ENCODE measurements around the gene DAW1. TPM values are rescaled to one million over a fixed set of nuclear protein-coding genes. Genes with fewer than 3 reads are reported as not detected.

DAW1 gene
- polyA plus RNA-seq, 1 of the 3 experiments (the other 2 are of a cell fraction): 1.2 TPM

GRCh38 chr2:227888289-227888688 is 16.9 kb downstream of the DAW1 start:
- Histone ChIP-seq H3K9me2 (no peaks in the 10 kb centered on the region), H4K20me1 (ENCODE audit: insufficient read depth) (no peaks in the 10 kb centered on the region), H3K4me3 (ENCODE audit: low read depth in 2 of 2, low read length in 1 of 2) (no peak overlapping the region), H2AFZ (ENCODE audit: low read depth) (0 out of 2 replicates have a peak overlapping the region, but pooled peaks have one; percentile 55), H3K27ac (ENCODE audit: low read depth in 2 of 2, low read length in 1 of 2) (no peak overlapping the region), H3K4me1 (ENCODE audit: control insufficient read depth in 1 of 2, insufficient read depth in 2 of 2, low read depth in 1 of 2, low read length in 1 of 2) (peaks cover 0 to 6% of the 10 kb centered on the region in 2 experiments; a peak in 1 of 4 replicates), H3K4me2 (no peak overlapping the region), H3K9ac (no peak overlapping the region), H3K79me2 (ENCODE audit: insufficient read depth) (no peaks in the 10 kb centered on the region), H3K9me3 (no peaks in the 10 kb centered on the region), H3K27me3 (ENCODE audit: insufficient read depth) (no peaks in the 10 kb centered on the region), H3K36me3 (replicated peaks in 1 of 2; ENCODE audit: control insufficient read depth in 1 of 2, insufficient read depth in 2 of 2, low read length in 1 of 2) (no peaks in the 10 kb centered on the region), H3F3A (replicated peaks; ENCODE audit: insufficient read depth) (peaks cover 6% of the 10 kb centered on the region)
- ChIA-PET CTCF (interaction anchor here (2.5 kb wide), 1 partner anchor 19 kb away, joined by 7 read pairs; no protein-coding TSS in a partner anchor), POLR2A (no interaction called here)
- DNase-seq: no peak
- TF ChIP-seq TEAD4 (IDR thresholded peaks at IDR 0.05; ENCODE audit: borderline replicate concordance, insufficient read depth) (no peak), FOXJ3 (CRISPR knock-in tag; IDR thresholded peaks at IDR 0.05) (no peak)
- 39% methylated on average over 3 of the region's 5 CpGs for WGBS (ENCODE audit: low lambda C conversion rate)

- Histone ChIP-seq H3K9me3 (no peaks in the 10 kb centered on the region), H4K20me1 (ENCODE audit: insufficient read depth) (no peaks in the 10 kb centered on the region), H3K9ac (no peak overlapping the region), H3K36me3 (replicated peaks in 1 of 2; ENCODE audit: control insufficient read depth in 1 of 2, insufficient read depth in 2 of 2, low read length in 1 of 2) (no peaks in the 10 kb centered on the region), H3F3A (replicated peaks; ENCODE audit: insufficient read depth) (peaks cover 3% of the 10 kb centered on the region), H2AFZ (ENCODE audit: low read depth) (no peak overlapping the region), H3K27ac (ENCODE audit: low read depth in 2 of 2, low read length in 1 of 2) (no peak overlapping the region), H3K4me2 (no peak overlapping the region), H3K79me2 (ENCODE audit: insufficient read depth) (no peaks in the 10 kb centered on the region), H3K9me2 (no peaks in the 10 kb centered on the region), H3K4me1 (ENCODE audit: control insufficient read depth in 1 of 2, insufficient read depth in 2 of 2, low read depth in 1 of 2, low read length in 1 of 2) (peaks cover 0 to 6% of the 10 kb centered on the region in 2 experiments; a peak in 1 of 4 replicates), H3K4me3 (ENCODE audit: low read depth in 2 of 2, low read length in 1 of 2) (no peak overlapping the region), H3K27me3 (ENCODE audit: insufficient read depth) (no peaks in the 10 kb centered on the region)
- TF ChIP-seq MXI1 (IDR thresholded peaks at IDR 0.05; ENCODE audit: low read depth, low read length) (no peak), ELF1 (IDR thresholded peaks at IDR 0.05) (no peak), GABPA (IDR thresholded peaks at IDR 0.05; ENCODE audit: low read depth) (no peak), POLR2AphosphoS5 (IDR thresholded peaks at IDR 0.05; ENCODE audit: low read depth, low read length) (no peak), MAX (IDR thresholded peaks at IDR 0.05; ENCODE audit: low read depth) (no peak)
- ChIA-PET POLR2A (no interaction called here), CTCF (interaction anchor here (1.0 to 3.4 kb wide), 7 partner anchors 10 to 773 kb away, joined by 4 to 26 read pairs (median 9); partner anchors contain the start of gene DAW1)
- DNase-seq: no peak
- WGBS (ENCODE audit: low lambda C conversion rate): 89% methylated on average over 5 of the region's 5 CpGs
Observed at GRCh38 chr2:227889336-227889735, 17.9 kb downstream of the DAW1 start.

- H3K4me2 ChIP-seq: no peak overlapping the region
- DNase-seq: peak; percentile 32
- no peaks in the 10 kb centered on the region for H4K20me1 ChIP-seq (ENCODE audit: insufficient read depth)
- H2AFZ ChIP-seq (ENCODE audit: low read depth): no peak overlapping the region
- H3K36me3 ChIP-seq (replicated peaks in 1 of 2; ENCODE audit: control insufficient read depth in 1 of 2, insufficient read depth in 2 of 2, low read length in 1 of 2): no peaks in the 10 kb centered on the region
- H3F3A ChIP-seq (replicated peaks; ENCODE audit: insufficient read depth): no peaks in the 10 kb centered on the region
- H3K27me3 ChIP-seq (ENCODE audit: insufficient read depth): no peaks in the 10 kb centered on the region
- H3K4me3 ChIP-seq (ENCODE audit: low read depth in 2 of 2, low read length in 1 of 2): no peak overlapping the region; a peak in 1 of 4 replicates
- H3K79me2 ChIP-seq (ENCODE audit: insufficient read depth): no peaks in the 10 kb centered on the region
- H3K27ac ChIP-seq (ENCODE audit: low read depth in 2 of 2, low read length in 1 of 2): no peak overlapping the region
- no peak overlapping the region for H3K9ac ChIP-seq
- WGBS (ENCODE audit: low lambda C conversion rate): 2% methylated on average over 2 of the region's 2 CpGs
- H3K4me1 ChIP-seq (ENCODE audit: control insufficient read depth in 1 of 2, insufficient read depth in 2 of 2, low read depth in 1 of 2, low read length in 1 of 2): peaks cover 0 to 6% of the 10 kb centered on the region in 2 experiments; a peak in 1 of 4 replicates
- TF ChIP-seq RAD21 (IDR thresholded peaks at IDR 0.05; ENCODE audit: low read length) (peak; percentile 66), SIN3A (IDR thresholded peaks at IDR 0.05; ENCODE audit: borderline replicate concordance, low read depth, low read length) (no peak), SMC3 (IDR thresholded peaks at IDR 0.05; ENCODE audit: low read depth, low read length) (peak; percentile 18; the same call in 1 of the 2 replicates), CTCF (IDR thresholded peaks at IDR 0.05) (peak; percentile 68)
- no peaks in the 10 kb centered on the region for H3K9me2 ChIP-seq
- ChIA-PET CTCF (interaction anchor here (0.7 to 3.4 kb wide), 35 partner anchors 10 to 1691 kb away, joined by 3 to 26 read pairs (median 4); partner anchors contain the start of gene DAW1), POLR2A (no interaction called here)
- H3K9me3 ChIP-seq: no peaks in the 10 kb centered on the region
Observed at GRCh38 chr2:227890495-227891079, 19.2 kb downstream of the DAW1 start.

Data from SK-N-SH (cell line).